Measurements from ENCODE around the gene OR2V2.

OR2V2 gene

DNA sequence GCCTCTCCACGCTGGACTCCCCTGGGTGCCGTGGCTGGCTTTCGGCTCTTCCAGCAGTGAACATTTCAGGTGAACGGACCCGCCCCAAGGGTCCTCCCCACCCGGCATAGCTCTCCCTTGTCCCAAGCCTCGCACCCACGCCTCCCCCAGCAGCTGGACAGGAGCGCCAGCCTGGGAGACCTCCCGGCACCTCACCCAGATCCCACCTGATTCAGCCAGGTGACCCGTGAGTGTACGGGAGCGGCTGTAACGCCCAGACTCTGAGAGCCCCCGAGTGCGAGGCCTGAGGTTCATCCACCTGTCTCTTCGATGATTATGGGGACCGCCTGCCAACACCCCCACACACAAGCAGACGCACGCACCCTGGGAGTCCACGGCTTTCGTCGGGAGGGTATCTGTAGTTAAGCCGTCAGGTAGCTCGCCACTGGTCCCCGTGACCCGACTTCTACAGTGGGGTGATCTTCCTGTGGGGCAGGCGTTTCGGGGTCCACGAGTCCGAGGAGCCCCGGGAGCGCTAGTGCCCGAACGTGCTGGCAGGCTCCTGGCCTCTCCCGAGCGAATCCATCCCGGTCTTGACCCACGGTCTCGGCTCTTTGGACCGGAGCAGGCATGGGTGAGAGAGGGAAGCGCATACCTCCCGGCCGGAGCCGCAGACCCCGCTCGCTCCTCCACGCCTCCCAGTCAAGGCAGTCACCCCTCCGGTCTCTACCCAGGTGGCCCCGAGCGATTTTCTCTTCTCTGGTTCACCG, 42.8 kb downstream of the OR2V2 start:
- CTCF ChIA-PET, result interaction anchor here (1.2 to 3.8 kb wide), 5 partner anchors 7 to 71 kb away, joined by 3 to 29 read pairs (median 9); partner anchors contain the start of genes TRIM52 and TRIM7
- TF ChIP-seq, protein P1, sequence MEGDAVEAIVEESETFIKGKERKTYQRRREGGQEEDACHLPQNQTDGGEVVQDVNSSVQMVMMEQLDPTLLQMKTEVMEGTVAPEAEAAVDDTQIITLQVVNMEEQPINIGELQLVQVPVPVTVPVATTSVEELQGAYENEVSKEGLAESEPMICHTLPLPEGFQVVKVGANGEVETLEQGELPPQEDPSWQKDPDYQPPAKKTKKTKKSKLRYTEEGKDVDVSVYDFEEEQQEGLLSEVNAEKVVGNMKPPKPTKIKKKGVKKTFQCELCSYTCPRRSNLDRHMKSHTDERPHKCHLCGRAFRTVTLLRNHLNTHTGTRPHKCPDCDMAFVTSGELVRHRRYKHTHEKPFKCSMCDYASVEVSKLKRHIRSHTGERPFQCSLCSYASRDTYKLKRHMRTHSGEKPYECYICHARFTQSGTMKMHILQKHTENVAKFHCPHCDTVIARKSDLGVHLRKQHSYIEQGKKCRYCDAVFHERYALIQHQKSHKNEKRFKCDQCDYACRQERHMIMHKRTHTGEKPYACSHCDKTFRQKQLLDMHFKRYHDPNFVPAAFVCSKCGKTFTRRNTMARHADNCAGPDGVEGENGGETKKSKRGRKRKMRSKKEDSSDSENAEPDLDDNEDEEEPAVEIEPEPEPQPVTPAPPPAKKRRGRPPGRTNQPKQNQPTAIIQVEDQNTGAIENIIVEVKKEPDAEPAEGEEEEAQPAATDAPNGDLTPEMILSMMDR (IDR thresholded peaks at IDR 0.05; ENCODE audit: insufficient read depth, low read length, missing control alignments), result no peak
- POLR2A ChIA-PET, result interaction anchor here (3.5 kb wide), 1 partner anchor 17 kb away, joined by 17 read pairs; no protein-coding TSS in a partner anchor
- DNase-seq (ENCODE audit: low read depth, low spot score), result no peak
- H3K4me3 ChIP-seq (ENCODE audit: low read depth, low read length), result peak overlapping the region; percentile 90

DNA sequence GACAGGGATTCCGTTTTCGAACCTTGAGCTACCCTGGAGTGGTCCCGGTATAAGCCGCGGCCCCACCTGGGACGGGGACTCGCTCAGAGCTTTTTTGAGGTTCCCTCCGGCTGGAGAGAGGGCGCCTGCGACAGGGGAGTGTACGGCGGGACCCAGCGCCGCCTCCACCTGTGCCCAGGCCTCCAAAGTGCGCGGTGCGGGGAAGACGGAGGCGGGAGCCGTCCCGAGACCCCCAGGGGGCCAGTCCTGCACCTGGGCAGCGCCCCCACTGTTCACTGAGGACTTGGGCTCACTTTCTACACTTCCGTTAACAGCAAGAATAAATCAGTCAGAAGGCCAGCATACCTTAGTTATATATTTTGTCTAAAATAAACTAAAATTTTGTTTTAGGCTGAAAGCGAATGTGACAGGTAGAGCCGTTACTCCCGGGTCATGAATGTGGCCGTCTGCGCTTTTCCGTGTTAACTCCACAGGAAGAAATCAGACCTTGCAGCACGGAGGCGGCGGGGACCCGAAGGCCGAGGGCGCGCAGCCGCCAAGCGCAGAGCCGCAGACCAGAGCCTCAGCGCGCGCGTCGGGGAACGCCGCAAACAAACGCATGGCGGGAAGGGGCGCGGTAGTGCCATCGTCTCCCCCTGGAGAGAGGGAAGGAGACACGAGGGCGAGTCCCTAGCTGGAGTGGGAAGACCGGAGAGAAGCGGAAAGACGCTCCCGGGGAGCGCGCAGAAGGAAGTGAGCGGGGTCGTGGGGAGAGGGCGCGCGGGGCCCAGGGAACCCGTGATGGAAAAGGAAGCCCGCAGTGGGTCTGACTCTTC, 43.5 kb downstream of the OR2V2 start:
- TF ChIP-seq, protein P1 (IDR thresholded peaks at IDR 0.05; ENCODE audit: insufficient read depth, low read length, missing control alignments), result peak; percentile 14
- no peak for DNase-seq (ENCODE audit: low read depth, low spot score)
- CTCF ChIA-PET, result interaction anchor here (1.1 to 3.8 kb wide), 6 partner anchors 11 to 70 kb away, joined by 3 to 29 read pairs (median 7); partner anchors contain the start of genes TRIM52 and TRIM7
- peak overlapping the region; percentile 90 for H3K4me3 ChIP-seq (ENCODE audit: low read depth, low read length)
- POLR2A ChIA-PET, result interaction anchor here (0.6 to 2.5 kb wide), 9 partner anchors 10 to 70 kb away, joined by 3 to 26 read pairs (median 7); partner anchors contain the start of genes RACK1, TRIM41, TRIM52 and TRIM7

DNA sequence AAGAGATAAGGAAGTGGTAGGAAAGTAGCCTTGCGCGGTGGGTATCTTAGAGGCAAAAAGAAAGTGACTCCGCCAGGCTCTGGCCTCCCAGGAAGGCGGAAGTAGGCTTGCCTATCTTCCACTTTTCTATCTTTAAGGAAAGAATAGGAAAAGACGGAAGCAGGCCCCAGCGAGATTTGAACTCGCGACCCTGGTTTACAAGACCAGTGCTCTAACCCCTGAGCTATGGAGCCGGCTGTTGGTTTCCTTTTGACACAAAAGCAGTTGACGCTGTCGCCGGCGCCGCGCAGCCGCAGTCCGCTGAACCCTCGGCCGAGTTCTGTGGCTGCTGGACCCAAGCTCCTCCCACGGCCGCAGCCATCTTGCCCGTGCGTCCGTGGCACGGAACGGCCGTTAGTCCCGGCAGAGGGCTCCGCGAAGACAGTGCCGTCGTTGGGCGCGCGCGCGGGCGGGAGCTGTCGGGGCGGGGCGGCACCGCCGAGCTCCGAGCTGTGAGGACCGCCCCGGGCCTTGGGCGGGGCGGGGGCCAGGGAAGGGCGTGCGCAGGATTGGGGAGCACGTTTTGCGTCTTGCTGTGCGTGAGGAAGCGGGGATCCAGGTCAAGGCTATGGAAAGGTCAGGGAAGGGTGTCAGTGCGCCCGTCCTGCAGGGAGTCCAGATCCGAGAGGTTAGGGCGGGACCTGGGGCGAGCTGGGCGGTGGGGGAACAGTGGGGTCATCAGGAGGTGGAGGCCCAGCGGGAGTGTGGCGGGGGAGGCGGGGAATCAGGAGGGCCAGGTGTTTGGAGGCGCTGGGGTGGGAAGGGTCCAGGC, 44.3 kb downstream of the OR2V2 start:
- POLR2A ChIA-PET, result interaction anchor here (0.6 to 2.5 kb wide), 9 partner anchors 10 to 69 kb away, joined by 3 to 26 read pairs (median 7); partner anchors contain the start of genes RACK1, TRIM41, TRIM52 and TRIM7
- no peak for DNase-seq (ENCODE audit: low read depth, low spot score)
- H3K4me3 ChIP-seq (ENCODE audit: low read depth, low read length), result peak overlapping the region; percentile 90
- TF ChIP-seq, protein P1 (IDR thresholded peaks at IDR 0.05; ENCODE audit: insufficient read depth, low read length, missing control alignments), result no peak
- CTCF ChIA-PET, result interaction anchor here (1.1 to 2.6 kb wide), 4 partner anchors 10 to 17 kb away, joined by 3 to 16 read pairs (median 7); no protein-coding TSS in a partner anchor

DNA sequence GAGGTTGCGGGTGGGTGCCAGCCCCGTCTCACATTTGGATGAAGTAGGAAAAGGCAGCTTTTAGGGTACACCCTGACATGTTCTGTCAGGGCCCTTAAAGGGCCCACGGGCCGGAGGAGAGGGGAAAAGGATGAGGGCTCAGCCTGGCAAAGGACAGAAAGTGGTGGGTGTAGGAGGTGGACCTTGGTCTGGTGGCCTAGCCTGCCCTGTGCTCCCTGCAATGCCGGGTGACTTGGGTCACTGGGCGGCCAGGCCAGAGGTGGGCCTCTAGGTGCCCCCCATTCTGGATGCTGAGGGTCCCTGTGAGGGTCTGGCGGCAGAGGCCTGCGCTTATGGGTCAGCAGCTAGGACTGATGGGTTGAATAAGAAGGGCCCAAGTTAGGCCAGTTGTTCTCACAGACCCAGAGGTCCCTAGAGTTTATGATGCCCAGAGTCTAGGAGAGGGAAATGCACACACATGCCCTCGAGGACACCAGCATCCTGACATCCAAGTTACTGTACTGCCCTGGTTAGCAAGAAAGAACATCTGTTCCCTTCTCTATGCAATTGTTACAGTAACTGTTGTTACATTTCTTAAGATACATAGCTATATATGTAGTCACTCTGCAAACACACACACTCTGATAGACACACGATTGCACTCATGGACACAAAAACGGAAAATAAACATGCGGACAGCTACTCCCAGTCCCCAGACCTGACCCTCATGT, 45.1 kb downstream of the OR2V2 start:
- POLR2A ChIA-PET, result interaction anchor here (0.9 to 2.5 kb wide), 9 partner anchors 9 to 68 kb away, joined by 3 to 26 read pairs (median 7); partner anchors contain the start of genes RACK1, TRIM41, TRIM52 and TRIM7
- peak overlapping the region; percentile 90 for H3K4me3 ChIP-seq (ENCODE audit: low read depth, low read length)
- CTCF ChIA-PET, result interaction anchor here (1.1 to 2.6 kb wide), 6 partner anchors 8 to 18 kb away, joined by 3 to 16 read pairs (median 6); no protein-coding TSS in a partner anchor
- TF ChIP-seq, protein P1 (IDR thresholded peaks at IDR 0.05; ENCODE audit: insufficient read depth, low read length, missing control alignments), result no peak
- no peak for DNase-seq (ENCODE audit: low read depth, low spot score)

DNA sequence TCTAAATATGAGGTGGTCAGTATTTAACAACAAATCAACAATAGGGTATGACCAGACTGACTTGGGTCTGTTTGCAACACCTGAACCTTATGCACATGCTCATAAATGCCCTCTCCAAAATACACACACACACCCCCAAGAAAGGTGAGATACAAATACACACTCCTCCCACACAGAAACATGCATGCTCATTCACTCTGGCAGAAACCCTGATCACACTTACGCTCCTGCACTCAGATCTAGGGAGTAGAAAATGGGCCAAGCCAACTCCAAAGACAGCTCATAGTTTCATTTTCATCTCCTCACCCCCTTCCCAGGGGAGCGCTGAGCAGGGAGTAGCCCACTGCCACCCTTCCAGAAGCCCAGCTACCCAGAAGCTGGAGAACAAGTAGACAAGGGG, 46.3 kb downstream of the OR2V2 start:
- TF ChIP-seq, protein P1 (IDR thresholded peaks at IDR 0.05; ENCODE audit: insufficient read depth, low read length, missing control alignments), result no peak
- H3K4me3 ChIP-seq (ENCODE audit: low read depth, low read length), result no peak overlapping the region
- DNase-seq (ENCODE audit: low read depth, low spot score), result no peak
- ChIA-PET POLR2A (no interaction called here), CTCF (interaction anchor here (1.4 to 2.0 kb wide), 3 partner anchors 9 to 13 kb away, joined by 3 to 8 read pairs (median 5); no protein-coding TSS in a partner anchor)
